HG02938 (cell line): ENCODE data around the gene FZD7.

Experiments
- ATAC-seq: cut with Tn5 transposase; IDR thresholded peaks from one replicate; pipeline ENCODE4 v1.9.1; 2021; ENCODE audit warnings: mild to moderate bottlenecking, moderate library complexity; ENCODE audit not compliant: unreplicated experiment

Gene FZD7

DNA sequence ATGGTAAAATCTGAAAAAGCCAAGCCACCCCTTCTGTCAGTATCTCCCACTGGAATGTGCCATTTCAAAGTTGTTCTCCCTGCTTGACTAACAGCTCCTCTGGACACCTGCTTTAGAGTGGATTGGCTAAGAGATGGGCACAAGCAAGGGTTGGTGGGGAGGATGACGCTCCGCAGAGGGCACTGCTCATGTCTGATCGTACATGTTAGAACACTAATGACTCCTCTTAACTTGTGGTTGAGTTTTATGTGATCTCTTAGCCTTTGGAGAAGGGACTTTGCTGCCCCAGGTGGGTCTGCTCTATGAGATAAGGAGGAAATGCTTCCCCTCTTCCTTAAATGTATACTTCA, 31.2 kb downstream of the FZD7 start:
- ATAC-seq, result no peak

DNA sequence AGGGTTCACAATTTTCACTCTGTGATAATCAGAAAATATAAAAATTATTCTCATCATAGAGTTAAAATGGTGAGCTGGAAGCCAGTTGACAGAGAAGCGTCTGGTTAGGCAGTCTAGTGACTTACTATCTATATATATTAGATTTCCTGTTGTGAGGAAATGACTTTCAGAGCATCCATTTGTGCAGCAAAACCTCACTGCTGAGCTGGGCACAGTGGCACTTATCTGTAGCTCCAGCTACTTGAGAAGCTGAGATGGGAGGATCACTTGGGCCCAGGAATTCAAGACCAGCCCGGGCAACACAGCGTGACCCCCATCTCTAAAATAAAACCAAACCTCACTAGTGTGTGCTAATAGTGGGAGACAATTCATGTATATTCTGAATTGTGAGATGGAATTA, 32.2 kb downstream of the FZD7 start:
- no peak for ATAC-seq

DNA sequence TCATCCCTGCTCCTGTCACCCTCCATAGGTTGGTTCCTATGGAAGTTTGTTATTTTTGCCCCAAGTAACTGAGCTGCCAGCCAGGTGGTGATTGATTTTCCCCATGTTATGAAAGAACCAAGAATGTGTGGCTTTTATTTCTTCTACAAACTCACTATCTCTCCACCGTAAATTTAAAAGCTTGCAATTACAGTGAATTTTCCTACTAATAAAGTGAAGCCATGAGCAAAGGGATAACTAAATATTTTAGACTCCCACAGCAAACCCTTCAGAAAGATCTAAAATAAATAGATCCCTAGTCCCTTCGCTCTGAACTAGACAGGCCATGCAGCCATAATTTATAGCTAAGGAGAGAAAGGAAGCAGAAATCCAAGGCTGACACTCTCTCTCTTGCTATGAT, 33.2 kb downstream of the FZD7 start:
- ATAC-seq, result no peak

DNA sequence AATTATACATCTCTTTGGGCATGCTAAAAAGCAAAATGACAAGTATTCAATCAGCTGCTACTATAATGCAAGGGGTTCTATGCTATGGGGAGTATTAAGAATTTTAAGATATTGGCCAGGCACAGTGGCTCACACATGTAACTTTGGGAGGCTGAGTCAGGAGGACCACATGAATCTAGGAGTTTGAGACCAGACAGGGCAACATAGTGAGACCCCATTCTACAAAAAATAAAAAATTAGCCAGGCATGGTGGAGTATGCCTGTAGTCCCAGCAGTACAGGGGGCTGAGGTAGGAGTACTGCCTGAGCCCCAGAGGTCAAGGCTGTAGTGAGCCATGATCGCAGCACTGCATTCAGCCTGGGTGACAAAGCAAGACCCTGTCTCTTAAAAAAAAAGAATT, 33.9 kb downstream of the FZD7 start:
- no peak for ATAC-seq

DNA sequence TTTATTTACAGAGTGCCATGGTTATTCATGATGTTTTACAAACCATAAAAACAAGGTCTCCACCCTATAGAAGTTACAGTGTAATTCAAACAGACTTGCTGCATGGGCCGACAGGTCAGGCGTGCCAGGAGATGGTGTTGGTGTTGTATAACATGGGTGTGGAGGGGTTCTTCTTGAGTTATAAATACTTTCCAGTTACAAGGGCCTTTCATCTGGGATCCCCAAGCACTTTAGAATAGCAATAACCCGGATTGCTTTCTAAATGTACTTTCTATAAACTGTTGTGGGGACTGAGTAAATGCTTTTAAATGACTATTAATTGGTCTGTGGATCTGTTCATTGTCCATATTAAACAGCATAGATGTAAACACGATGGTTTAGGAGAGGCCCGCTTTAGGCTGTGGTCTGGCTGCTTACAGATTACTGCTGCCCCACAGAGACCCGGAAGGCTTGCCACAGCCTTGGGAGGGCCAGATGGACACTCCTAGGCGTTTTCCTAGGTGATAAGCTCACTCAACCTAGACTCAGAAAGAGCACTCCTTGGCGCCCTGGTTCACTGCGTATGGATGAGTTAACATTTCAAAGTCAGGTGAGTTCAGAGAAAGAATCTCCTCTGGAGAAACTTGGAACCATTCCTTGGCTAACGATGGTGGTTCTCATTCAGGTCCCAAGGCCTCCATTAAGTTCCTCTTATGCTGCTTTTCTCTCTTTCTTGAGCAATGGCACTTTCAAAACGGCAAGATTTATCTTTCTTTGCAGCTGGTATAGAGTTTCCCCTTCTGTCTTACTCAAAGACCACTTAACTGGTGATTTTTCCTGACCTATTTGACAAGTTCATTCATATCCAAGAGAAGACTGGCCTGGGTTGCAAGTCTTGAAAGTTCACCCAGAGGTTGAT, 35.8 kb downstream of the FZD7 start:
- ATAC-seq, result no peak

DNA sequence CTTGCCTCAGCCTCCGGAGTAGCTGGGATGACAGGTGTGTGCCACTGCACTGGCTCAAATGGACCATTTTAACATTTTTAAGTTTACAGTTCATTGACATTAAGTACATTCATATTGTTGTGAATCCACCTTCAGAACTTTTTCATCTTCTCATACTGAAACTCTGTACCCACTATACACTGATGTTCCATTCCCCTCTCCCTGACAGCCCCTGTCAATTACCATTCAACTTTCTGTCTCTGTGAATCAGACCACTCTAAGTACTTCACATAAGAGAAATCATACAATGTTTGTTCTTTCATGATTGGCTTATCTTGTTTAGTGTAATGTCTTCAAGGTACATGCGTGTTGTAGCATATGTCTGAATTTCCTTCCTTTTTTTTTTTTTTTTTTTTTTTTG, 37.5 kb downstream of the FZD7 start:
- ATAC-seq, result no peak

DNA sequence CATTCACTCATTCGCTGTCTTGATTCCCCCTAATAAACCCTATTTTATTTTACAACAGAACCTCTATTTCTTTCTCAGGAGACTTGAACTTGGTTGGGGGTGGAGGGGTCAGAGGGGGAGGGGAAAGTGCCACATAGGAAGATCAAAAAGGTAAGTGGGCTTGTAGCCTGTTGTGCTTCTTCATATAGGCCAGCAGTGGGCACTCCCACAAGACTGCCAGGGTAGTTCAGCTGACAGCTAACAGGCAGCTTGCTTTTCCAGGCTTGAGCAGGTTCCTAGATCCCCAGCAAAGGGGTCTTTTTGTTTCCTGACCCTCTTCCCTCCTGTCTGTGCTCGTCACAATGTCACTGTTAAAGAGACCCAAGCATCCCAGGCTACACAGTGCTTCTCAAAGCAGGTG, 38.6 kb downstream of the FZD7 start:
- no peak for ATAC-seq

DNA sequence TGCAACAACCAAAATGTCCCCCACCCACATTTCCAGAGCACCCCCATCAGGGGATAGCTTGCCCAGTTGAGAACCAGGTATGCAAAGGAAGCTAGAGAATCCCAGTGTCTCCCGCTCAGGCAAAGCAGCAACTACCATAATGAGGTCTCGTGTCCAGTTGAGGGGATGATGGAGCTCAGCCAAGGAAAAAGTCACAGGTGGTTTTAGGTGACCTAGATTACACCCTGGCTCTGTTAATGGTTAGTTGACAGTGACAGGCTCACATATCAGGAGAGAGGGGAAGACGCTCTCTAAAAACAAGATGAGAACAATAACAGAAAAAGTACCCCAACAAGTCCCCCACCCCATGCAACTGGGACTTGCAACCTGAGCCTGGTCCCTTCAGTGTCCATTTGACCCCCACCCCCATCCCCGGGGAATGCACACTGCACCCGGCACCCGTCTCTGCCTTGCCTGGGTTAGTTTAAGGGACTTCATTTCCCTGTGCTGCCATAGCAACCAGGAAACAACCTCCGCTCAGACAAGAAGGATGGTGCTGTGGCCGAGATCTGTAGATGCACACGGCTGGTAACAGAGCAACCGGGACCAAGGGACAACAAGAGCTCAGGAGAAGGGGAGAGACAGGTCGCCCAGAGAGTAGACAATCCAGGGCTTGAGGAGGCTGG, 39.2 kb downstream of the FZD7 start, which contains the start of gene KIAA2012:
TSS of gene KIAA2012 (plus strand) at position 519 of the 665 bp plus-strand sequence. CDS start 373 bp downstream, outside the sequence.
- ATAC-seq, result no peak

DNA sequence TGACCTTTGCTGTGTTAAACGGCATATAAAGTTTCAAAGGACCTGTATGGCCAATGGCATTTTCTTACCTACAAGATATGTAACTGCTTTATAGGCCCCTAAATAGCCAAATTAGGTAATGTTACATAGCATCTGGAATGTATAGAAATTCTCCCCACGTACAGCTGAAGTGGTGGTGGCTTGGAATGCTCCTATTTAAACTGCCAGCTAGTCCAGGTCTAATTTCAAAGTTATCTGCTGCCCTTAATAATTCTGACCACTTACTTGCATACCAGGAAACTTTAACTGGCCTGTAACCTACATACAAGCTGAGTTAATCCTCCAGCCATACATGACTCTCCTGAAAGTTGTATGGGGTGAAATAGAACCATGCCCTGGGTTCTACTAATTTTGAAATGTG, 40.7 kb downstream of the FZD7 start:
- no peak for ATAC-seq

DNA sequence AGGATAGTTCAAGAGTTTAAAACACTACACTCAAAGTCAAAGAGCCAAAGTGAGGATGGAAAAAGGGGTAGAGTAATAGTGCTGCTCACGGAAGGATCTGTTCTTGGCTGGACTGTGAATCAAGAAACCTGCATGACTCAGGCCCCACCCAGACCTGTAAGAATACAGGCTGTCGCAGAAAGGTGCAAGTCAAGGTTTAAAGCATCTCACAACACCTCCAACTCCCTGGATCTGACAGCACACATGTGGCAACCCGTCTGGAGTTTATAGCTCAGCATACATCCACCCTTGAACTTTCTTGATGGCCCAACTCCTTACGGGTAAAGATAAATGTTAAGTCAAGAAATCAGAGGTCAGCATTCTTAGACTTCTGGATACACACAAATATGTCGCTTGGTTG, 45.7 kb downstream of the FZD7 start:
- no peak for ATAC-seq

DNA sequence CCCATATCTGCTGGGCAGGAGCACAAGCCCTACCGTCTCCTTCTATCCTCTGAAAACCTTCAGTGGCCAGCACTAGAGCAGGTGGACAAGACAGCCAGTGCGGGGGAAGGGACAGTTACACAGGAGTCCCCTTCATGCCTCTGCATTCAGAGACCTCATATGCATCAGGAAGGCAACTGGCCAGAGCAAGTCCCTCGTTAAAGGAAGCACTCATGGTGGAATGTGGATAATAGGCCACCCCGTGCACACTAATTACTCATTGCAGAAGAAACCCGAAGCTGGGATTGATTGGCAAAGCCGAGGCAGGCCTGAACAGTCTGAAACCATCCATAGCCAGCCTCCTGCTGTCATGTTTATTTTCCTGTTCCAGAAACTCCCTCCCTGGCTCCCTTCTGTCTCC, 50.6 kb downstream of the FZD7 start:
- no peak for ATAC-seq
